Stimulated activated CD8-positive, alpha-beta memory T cell treated with anti-CD3 and anti-CD28 coated beads, Interleukin-4, amount 100 ng/mL, for 1 hour (primary cell): ENCODE measurements around the gene POM121L12.

Source experiments
- DNase-seq, 2 donors: peaks; one replicate each; pipeline ENCODE4 v3.0.0-alpha.2; 2020; ENCODE audit warnings: low read depth in 2 of 2, low spot score in 1 of 2

Gene POM121L12

GRCh38 chr7:53035499-53036412 lies at the start of gene POM121L12:
Gene POM121L12 (plus strand): TSS chr7:53035633. CDS start chr7:53035672, 39 bp downstream.
- no peak for DNase-seq

GRCh38 chr7:52992001-52992400 lies 43.4 kb upstream of the POM121L12 start:
- no peak for DNase-seq

GRCh38 chr7:52992479-52993162 lies 42.8 kb upstream of the POM121L12 start:
- DNase-seq: no peak

- no peak for DNase-seq
Measured at GRCh38 chr7:52995676-52996075, 39.8 kb upstream of the POM121L12 start.

DNA sequence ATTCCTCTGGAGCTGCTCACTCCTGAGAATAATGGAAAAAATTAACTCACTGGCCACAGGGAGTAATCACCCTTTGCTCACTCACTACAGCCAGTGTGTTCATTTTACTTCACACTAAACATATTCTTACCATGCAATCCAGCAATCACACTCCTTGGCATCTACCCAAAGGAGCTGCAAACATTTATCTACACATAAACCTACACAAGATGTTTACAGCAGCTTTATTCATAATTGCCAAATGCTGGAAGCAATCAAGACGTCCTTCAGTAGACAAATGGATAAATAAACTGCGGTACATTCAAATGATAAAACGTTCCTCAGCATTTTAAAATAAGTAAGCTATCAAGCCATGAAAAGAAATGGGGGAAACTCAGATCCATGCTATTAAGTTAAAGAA lies 34.2 kb upstream of the POM121L12 start:
- DNase-seq: no peak

DNA sequence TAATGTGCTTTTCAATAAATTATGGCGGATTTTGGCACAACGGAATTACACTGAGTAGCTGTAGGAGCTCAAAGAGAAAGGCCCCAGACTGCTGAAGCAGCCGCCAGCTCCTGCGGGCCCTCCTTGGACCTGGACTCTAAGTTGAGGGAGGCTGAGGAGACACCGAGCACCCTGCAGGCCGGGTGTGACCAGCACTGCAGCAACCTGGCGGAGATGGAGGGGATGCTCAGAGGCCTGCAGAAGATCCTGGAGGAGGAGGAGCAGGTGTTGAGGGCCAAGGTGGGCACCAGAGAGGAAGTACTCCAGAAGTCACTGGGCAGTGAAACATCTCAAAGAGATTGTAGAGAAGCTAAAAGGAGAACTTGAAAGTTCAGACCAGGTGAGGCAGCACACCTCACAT lies 33.0 kb upstream of the POM121L12 start:
- no peak for DNase-seq

DNA sequence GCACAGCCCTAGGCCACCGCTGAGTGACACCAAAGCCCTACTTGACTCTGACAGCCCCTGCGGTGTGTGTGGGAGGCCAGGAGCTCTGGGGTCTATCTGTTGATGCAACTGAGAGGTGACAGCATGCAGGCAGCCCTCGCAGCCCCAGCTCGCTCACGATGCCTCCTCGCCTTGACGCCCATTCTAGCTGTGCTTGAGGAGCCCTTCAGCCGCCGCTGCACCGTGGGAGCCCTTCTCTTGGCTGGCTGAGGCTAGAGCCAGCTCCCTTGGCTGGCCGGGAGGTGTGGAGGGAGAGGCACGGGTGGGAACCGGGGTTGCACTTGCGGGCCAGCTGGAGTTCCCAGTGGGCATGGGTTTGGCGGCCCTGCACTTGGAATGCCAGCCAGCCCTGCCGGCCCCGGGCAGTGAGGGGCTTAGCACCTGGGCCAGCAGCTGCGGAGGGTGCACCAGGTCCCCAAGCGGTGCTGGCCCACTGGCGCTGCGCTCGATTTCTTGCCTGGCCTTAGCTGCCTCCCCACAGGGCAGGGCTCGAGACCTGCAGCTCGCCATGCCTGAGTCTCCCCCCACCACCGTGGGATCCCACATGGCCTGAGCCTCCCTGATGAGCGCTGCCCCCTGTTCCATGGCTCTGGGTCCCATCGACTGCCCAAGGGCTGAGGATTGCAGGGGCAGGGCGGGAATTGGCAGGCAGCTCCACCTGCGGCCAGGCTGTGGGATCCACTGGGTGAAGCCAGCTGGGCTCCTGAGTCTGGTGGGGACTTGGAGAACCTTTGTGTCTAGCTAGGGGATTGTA lies 31.6 kb upstream of the POM121L12 start:
- no peak for DNase-seq

DNA sequence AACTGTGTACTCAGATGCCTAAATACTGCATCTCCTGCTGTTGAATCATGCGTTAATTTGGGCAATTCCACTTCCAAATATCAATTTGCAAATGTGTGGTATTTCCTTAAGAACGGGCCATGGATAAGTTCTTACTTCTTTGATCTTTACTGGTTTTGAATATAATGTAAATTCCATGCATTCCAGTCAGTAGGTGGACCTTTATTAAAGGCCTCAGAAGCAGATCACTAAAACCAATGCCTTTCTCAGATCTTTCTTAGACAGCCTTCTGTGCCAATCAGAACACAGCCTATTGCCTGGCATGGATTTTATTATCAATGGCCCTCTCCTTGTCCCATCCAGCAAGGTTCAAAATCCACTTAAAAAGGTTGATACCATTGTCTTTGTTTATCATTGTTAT lies 21.5 kb upstream of the POM121L12 start:
- no peak for DNase-seq

DNA sequence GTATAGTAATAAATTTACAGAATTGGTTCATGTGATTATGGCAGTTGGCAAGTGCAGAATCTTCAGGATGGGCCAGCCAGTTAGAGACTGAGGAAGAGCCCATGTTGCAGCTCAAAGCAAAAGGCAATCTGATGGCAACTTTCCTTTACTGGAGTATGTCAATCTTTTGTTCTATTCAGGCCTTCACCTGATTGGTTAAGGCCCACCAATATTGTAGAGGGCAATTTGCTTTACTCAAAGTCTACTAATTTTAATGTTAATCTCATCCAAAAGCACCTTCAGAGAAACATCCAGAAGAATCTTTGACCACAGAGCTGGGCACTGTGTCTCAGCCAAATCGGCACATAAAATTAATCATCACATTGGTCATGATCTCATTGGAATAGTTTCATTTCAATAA lies 20.0 kb upstream of the POM121L12 start:
- DNase-seq: no peak

DNA sequence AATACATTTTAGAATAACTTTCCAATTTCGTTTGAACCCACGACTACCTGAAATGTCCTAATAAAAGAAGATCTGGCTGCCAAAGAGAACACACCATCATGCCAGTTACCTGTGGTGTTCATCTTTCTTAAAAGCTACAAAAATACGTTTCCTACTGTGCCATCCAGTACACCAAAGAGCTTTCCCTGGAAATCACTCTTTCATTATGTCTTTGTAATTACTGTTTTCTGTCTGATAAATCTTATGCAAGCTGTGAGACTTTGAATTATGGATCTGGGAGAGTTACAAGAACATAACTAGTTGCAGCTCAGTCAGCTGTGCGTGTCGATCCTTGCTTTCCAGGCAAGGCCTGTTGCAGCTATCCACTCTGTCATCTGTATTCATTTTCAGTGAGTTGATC lies 12.5 kb upstream of the POM121L12 start:
- no peak for DNase-seq

- no peak for DNase-seq
Measured at GRCh38 chr7:53048638-53049037, 13.2 kb downstream of the POM121L12 start.

GRCh38 chr7:53050433-53050832 lies 15.0 kb downstream of the POM121L12 start:
- DNase-seq: no peak

GRCh38 chr7:53059591-53059990 lies 24.2 kb downstream of the POM121L12 start:
- DNase-seq: no peak

- DNase-seq: no peak
Measured at GRCh38 chr7:53060066-53060465, 24.6 kb downstream of the POM121L12 start.

DNA sequence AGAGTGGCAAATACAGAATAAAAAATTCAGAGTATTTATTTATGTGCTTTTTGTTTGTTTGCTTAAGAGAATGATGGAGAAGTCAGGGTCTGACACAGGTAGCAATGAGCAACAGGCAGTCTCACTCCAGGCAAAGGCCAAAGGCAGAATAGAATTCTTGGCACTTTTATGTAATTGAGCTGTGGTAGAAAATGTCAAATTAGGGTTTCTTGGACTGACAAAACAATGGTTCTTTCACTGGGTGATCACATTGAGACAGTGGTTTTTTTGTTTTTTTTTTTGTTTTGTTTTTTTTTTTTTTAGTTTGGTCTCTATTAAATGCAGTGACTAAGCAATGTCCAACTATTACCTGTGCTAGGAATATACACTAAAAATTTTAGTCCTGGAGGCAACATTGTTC lies 27.4 kb downstream of the POM121L12 start:
- no peak for DNase-seq

DNA sequence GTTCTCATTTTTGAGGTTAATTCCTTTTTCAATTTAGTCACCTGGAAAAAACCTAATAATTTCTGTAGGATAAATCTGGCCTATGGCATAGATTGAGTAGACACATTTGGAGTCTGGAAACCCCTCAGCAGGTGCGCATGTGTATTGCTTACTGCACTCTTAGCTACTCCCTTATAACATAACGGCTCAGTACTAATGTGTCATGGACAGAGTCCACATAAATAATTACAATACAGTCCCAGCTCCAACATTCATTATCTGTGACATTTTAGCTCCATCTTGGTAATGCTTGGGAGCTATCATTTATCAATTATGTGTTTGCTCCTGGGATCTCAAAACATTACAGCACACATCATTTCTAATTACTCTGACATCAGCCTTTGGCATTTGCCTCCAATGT lies 33.2 kb downstream of the POM121L12 start:
- DNase-seq: no peak

DNA sequence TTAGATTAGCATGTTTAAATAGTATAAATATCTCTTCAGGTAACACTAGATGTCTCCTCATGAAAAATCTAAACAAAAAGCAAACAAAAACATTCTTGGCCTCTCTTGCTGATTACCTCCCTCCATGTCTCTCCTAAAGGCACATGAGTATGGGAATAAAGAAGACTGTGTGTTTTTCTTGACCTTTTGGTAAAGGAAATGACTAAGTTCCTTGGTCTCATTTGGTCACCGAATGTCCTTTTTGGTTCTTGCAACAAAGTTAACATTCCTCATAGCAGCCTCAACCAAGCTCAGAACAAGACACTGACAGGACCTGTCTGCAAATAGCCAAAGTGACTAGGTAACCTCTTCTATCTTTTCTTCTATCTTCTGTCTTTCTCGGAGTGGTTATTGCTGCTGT lies 35.5 kb downstream of the POM121L12 start:
- no peak for DNase-seq
